WERI-Rb-1 (cell line): ENCODE results near the gene VPS11.

Source experiments
- DNase-seq: peaks from one replicate; pipeline ENCODE4 v3.0.0-alpha.2; 2020
- H3K27ac ChIP-seq: fragments of 250-450 bp; sonication (Bioruptor Pico); 2 replicates; pipeline ENCODE4 v1.5.1; 2020; ENCODE audit warnings: mild to moderate bottlenecking, moderate library complexity
- H3K27me3 ChIP-seq: fragments of 250-450 bp; sonication (Bioruptor Pico); 2 replicates; pipeline ENCODE4 v1.5.1; 2021; ENCODE audit warnings: mild to moderate bottlenecking, low read depth, moderate library complexity; ENCODE audit not compliant: insufficient read depth, severe bottlenecking
- H3K36me3 ChIP-seq: fragments of 250-450 bp; sonication (Bioruptor Pico); 2 replicates; pipeline ENCODE4 v1.5.1; 2020; ENCODE audit warnings: mild to moderate bottlenecking, moderate library complexity
- H3K4me3 ChIP-seq: 2 replicates; pipeline ENCODE4 v1.5.1; 2011; ENCODE audit warnings: low read depth, mild to moderate bottlenecking, control low read depth, low read length
- H3K9me3 ChIP-seq: fragments of 250-450 bp; sonication (Bioruptor Pico); 2 replicates; pipeline ENCODE4 v1.5.1; 2021; ENCODE audit warnings: mild to moderate bottlenecking, moderate library complexity; ENCODE audit not compliant: severe bottlenecking
- TF ChIP-seq, protein P1 (sequence below): IDR thresholded peaks from 2 replicates; pipeline ENCODE4 v1.5.1; 2011; ENCODE audit warnings: low read depth, mild to moderate bottlenecking, control low read depth, inconsistent platforms, low read length

VPS11 gene

DNA sequence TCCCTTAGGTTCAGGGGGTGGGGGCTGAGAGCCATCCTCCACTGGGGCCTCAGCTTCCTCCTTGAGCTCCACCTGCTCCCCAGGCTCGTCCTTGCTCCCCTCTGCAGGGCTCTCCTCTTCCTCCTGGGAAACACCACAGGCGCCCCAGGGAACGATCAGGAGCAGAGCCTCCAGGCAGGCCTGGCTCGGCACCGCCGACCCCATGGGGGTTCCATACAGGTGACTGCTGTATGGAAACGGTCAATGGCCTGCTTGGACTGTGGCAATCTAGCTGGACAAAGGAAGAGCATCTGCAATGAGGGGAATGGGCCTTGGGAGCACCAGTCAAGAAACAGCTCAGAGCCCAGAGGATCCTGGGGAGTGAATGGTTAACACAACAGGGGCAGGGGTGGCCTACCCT, 18.5 kb upstream of the VPS11 start:
- H3K27me3 ChIP-seq = no peaks in the 10 kb centered on the region
- TF ChIP-seq, protein P1, sequence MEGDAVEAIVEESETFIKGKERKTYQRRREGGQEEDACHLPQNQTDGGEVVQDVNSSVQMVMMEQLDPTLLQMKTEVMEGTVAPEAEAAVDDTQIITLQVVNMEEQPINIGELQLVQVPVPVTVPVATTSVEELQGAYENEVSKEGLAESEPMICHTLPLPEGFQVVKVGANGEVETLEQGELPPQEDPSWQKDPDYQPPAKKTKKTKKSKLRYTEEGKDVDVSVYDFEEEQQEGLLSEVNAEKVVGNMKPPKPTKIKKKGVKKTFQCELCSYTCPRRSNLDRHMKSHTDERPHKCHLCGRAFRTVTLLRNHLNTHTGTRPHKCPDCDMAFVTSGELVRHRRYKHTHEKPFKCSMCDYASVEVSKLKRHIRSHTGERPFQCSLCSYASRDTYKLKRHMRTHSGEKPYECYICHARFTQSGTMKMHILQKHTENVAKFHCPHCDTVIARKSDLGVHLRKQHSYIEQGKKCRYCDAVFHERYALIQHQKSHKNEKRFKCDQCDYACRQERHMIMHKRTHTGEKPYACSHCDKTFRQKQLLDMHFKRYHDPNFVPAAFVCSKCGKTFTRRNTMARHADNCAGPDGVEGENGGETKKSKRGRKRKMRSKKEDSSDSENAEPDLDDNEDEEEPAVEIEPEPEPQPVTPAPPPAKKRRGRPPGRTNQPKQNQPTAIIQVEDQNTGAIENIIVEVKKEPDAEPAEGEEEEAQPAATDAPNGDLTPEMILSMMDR = no peak
- H3K27ac ChIP-seq = no peak overlapping the region
- no peaks in the 10 kb centered on the region for H3K9me3 ChIP-seq
- no peak for DNase-seq
- H3K36me3 ChIP-seq = peaks cover 85% of the 10 kb centered on the region
- no peak overlapping the region for H3K4me3 ChIP-seq

DNA sequence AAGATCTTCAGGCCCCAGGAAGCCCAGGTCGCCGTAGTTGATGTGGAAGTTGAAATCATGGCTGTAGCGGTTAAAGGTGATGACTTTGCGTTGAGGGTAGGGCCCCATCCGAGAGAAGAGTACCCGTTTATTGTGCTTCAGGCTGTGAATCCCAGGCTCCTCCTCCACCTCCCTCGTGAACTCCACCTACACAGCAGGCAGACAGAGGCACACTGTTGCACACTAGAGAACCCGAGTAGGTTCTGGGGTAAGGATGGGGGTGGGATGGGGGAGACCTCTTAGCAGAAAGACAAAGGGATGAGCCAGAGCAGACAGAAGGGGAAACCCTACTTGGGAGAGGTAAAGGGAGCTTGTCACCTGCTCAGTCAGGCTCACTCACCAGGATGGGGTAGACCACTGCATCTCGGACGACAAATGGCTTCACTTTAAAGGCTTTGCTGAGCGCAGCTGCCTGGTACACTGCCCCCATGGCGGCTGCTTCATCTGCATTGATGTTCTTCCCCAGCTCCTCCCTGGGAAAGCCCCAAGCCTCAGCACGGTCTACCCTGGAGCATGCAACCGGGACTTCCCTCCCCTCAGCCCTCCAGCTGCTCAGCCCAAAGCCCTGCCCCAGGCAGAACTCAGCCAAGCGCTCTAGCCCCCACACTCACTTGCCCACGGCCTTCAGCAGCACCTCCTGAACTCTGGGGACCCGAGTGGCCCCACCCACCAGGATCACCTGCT, 16.0 kb upstream of the VPS11 start:
- TF ChIP-seq, protein P1 = no peak
- no peaks in the 10 kb centered on the region for H3K9me3 ChIP-seq
- H3K4me3 ChIP-seq = no peak overlapping the region
- DNase-seq = no peak
- H3K27ac ChIP-seq = no peak overlapping the region
- H3K36me3 ChIP-seq = peaks cover 83% of the 10 kb centered on the region
- H3K27me3 ChIP-seq = no peaks in the 10 kb centered on the region

DNA sequence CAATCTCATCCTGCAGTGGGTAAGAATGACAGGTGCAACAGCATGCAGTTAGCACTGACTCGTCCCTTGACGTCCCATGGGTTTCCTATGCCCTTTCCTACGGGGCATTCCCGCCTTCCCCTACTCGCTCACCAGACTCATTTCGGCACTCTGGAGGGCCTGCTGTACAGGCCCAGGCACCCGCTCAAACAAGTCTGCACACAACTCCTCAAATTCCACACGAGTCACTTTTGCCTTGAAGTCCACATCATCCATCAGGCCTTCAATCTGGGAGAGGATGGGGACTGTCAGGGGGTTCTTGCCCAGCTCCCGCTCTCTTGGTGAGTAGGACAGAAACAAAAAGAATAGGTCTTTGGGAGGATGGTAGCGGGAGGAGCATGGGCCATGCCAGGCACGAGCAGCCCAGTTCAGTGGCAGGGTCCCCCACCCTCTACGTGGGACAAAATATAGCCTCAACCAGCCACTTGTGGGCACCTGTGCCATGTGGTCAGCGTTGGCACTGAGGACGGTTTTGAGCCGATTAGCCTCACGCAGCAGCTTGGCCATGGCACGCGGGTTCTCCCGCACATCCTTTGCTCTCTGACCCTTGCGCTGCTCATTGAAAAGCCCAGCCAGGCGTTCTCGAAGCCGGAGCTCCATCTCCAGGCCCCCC, 15.3 kb upstream of the VPS11 start:
- H3K27me3 ChIP-seq = no peaks in the 10 kb centered on the region
- TF ChIP-seq, protein P1 = no peak
- peaks cover 76% of the 10 kb centered on the region for H3K36me3 ChIP-seq
- no peak for DNase-seq
- H3K4me3 ChIP-seq = no peak overlapping the region
- H3K9me3 ChIP-seq = no peaks in the 10 kb centered on the region
- H3K27ac ChIP-seq = no peak overlapping the region

DNA sequence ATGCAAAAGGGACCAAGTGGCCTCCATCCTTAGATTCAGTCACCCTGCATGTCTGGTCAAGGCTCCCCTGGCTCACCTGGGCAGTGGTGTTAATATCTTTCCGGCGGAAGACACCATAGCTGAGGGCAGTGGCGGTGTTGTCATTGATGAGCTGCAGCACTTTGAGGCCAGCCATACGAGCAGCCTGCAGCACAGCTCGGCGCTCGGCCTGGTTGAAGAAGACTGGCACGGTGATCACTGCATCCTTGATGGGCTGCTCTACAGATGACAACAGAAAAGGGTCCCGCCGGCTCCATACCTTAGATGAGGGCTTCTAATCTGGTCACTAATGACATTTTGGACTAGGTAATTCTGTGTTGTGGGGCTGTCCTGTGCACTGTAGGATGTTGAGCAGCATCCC, 13.2 kb upstream of the VPS11 start:
- Histone ChIP-seq H3K4me3 (no peak overlapping the region), H3K9me3 (no peaks in the 10 kb centered on the region), H3K27me3 (no peaks in the 10 kb centered on the region), H3K27ac (no peak overlapping the region), H3K36me3 (peaks cover 54% of the 10 kb centered on the region)
- no peak for DNase-seq
- TF ChIP-seq, protein P1 = no peak

DNA sequence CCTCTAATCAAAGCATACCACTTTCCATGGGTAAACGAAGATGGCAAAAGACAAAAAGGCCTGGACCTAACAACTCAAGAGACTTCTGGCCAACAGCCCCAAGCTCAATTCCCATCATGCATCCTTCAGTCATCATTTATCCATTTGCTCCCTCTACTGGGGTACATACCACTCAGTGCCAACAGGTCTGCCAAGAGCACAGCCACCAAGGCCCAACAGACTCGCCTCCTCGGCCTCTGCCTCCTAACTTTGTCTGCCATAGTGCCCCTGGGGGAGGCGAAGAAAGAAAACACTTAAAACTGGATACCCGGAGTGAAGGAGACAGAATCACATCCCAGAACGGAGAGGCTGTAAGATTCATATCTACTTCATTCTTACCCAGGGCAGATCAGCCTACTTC, 11.7 kb upstream of the VPS11 start:
- Histone ChIP-seq H3K27me3 (no peaks in the 10 kb centered on the region), H3K27ac (peak overlapping the region; percentile 86), H3K4me3 (peak overlapping the region; percentile 76), H3K36me3 (peaks cover 49% of the 10 kb centered on the region), H3K9me3 (no peaks in the 10 kb centered on the region)
- DNase-seq = no peak
- TF ChIP-seq, protein P1 = no peak
